ENCODE results near the gene FADS3. TPM values are rescaled to one million over a fixed set of nuclear protein-coding genes. Genes with fewer than 3 reads are reported as not detected.

FADS3 gene
- total and polyA plus RNA-seq, 2 donors (not counting 1 experiment from before 2014, with no cell fraction given), result 225 to 256 TPM

DNA sequence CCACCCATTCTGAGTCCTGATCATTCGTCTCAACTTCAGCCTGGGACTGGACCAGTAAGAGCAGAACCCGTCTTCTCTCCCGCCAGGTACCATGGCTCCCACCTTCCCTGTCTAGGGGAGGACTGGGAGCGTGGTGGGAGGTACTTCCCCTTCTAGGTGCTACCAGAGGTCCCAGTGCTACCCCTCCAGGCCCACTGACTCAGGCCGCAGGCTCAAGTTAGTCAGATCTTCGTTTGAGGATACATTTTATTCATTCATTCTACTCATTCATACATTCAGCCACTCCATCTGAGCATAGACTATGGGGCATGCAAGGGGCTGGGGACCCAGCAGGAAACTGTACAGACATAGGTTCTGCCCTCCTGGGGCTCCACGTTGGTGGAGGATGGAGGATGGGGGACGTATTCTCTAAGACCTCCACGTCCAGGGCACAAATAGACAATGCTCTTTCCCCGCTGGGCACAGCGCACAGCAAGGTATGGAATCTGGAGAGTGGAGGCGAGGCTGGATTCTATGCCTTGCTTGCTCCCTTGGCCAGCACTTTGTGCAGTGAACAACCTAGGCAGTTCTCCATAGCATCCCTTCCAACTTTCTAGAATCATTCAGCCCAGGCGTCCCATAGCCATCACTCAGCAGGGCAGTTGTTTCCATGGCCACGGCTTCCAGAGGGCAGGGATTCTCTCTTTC lies 27.0 kb upstream of the FADS3 start:
- peaks cover 8 to 11% of the 10 kb centered on the region in 2 donors for H3K4me1 ChIP-seq (ENCODE audit: control insufficient read depth in 2 of 2, insufficient read depth in 2 of 2, low read length in 2 of 2)
- H3K4me3 ChIP-seq (ENCODE audit: control extremely low read depth in 1 of 5, extremely low read depth in 1 of 5, insufficient read depth in 1 of 5, low read depth in 2 of 5, low read length in 4 of 5), result no peak overlapping the region
- peaks cover 61% of the 10 kb centered on the region for H3K27me3 Mint-ChIP-seq
- TF ChIP-seq EZH2 (IDR thresholded peaks at IDR 0.05; ENCODE audit: borderline replicate concordance, insufficient read depth, low read depth, low read length, poor library complexity, severe bottlenecking) (no peak), CTCF (IDR thresholded peaks at IDR 0.05) (no peak)
- CTCF ChIA-PET, result interaction anchor here (1.3 kb wide), 1 partner anchor 163 kb away, joined by 7 read pairs; no protein-coding TSS in a partner anchor
- no peak overlapping the region for H3K4me2 ChIP-seq (replicated peaks; ENCODE audit: low read depth, low read length, poor library complexity, severe bottlenecking)
- intact Hi-C loops (cut with micrococcal nuclease), result no loop called here
- WGBS (ENCODE audit: insufficient coverage), result 87% methylated on average over 13 of the region's 14 CpGs
- H4K20me1 ChIP-seq (ENCODE audit: control insufficient read depth, insufficient read depth, low read length, poor library complexity, severe bottlenecking), result no peaks in the 10 kb centered on the region
- no peaks in the 10 kb centered on the region for H3K79me2 ChIP-seq (ENCODE audit: control insufficient read depth, insufficient read depth, low read length)
- no peaks in the 10 kb centered on the region for H3K36me3 ChIP-seq (replicated peaks in 1 of 2; ENCODE audit: control extremely low read depth in 1 of 2, control insufficient read depth in 1 of 2, extremely low read depth in 1 of 2, insufficient read depth in 2 of 2, low read length in 1 of 2)
- DNase-seq (peak; percentile 10), ATAC-seq (ENCODE audit: low read depth) (no peak)
- H2AFZ ChIP-seq (ENCODE audit: insufficient read depth, low read depth, low read length, poor library complexity, severe bottlenecking), result no peak overlapping the region
- H3K9me3 ChIP-seq (ENCODE audit: control extremely low read depth in 1 of 3, control insufficient read depth in 2 of 3, insufficient read depth in 1 of 3, low read length in 2 of 3), result peaks cover 0 to 2% (median 0%) of the 10 kb centered on the region in 3 donors
- no peak overlapping the region for H3K9ac ChIP-seq (ENCODE audit: low read length)
- H3K4me3 Mint-ChIP-seq, result peak overlapping the region; percentile 85
- H3K4me1 Mint-ChIP-seq, result peaks cover 17% of the 10 kb centered on the region
- H3K27me3 ChIP-seq (replicated peaks in 1 of 4; ENCODE audit: control extremely low read depth in 1 of 4, control insufficient read depth in 3 of 4, insufficient read depth in 4 of 4, low read length in 3 of 4), result peaks cover 0 to 51% (median 20%) of the 10 kb centered on the region in 4 experiments
- POLR2A ChIA-PET, result no interaction called here
- H3K27ac Mint-ChIP-seq, result no peak overlapping the region
- H3K9me3 Mint-ChIP-seq (ENCODE audit: insufficient read depth), result no peaks in the 10 kb centered on the region
- no peak overlapping the region for H3K27ac ChIP-seq (ENCODE audit: low read length in 2 of 2)
